Measurements from ENCODE around the gene CNGB1. TPM values are rescaled to one million over a fixed set of nuclear protein-coding genes. Genes with fewer than 3 reads are reported as not detected.

The CNGB1 gene
- total RNA-seq, 2 donors from 2014 or later, result 0.34 TPM; not detected in 1

DNA sequence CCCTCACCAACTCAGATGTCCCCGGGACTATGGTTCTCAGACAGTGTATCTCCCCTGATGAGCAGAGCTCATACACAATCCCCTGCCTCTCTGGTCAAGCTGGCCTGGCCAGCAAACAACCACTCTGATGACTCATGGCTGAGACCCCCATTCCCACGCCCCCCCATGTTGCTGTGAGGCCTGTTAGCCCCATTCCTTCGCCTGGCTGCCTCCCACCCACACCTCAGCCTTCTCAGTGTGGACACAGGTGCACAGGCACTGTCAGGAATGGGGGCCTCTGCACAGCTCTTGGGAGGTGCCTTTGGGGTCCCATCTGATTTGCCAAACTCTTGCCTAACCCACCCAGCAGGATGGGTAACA is 80.2 kb downstream of the CNGB1 start:
- H3K4me3 ChIP-seq, result no peak overlapping the region
- no peak overlapping the region for H3K27ac ChIP-seq
- DNase-seq (ENCODE audit: low spot score), result no peak
- 82% methylated on average over 3 of the region's 3 CpGs for WGBS
- no peak for TF ChIP-seq POLR2AphosphoS5 (IDR thresholded peaks at IDR 0.05)
- TF ChIP-seq POLR2A (IDR thresholded peaks at IDR 0.05), result no peak
- TF ChIP-seq, protein P1, sequence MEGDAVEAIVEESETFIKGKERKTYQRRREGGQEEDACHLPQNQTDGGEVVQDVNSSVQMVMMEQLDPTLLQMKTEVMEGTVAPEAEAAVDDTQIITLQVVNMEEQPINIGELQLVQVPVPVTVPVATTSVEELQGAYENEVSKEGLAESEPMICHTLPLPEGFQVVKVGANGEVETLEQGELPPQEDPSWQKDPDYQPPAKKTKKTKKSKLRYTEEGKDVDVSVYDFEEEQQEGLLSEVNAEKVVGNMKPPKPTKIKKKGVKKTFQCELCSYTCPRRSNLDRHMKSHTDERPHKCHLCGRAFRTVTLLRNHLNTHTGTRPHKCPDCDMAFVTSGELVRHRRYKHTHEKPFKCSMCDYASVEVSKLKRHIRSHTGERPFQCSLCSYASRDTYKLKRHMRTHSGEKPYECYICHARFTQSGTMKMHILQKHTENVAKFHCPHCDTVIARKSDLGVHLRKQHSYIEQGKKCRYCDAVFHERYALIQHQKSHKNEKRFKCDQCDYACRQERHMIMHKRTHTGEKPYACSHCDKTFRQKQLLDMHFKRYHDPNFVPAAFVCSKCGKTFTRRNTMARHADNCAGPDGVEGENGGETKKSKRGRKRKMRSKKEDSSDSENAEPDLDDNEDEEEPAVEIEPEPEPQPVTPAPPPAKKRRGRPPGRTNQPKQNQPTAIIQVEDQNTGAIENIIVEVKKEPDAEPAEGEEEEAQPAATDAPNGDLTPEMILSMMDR (IDR thresholded peaks at IDR 0.05), result no peak
- no peaks in the 10 kb centered on the region for H3K9me3 ChIP-seq
- no peaks in the 10 kb centered on the region for H3K36me3 ChIP-seq
- intact Hi-C loops (cut with DNase I), result no loop called here
- H3K4me1 ChIP-seq (replicated peaks), result no peaks in the 10 kb centered on the region
- no peaks in the 10 kb centered on the region for H3K27me3 ChIP-seq (replicated peaks; ENCODE audit: insufficient read depth)

DNA sequence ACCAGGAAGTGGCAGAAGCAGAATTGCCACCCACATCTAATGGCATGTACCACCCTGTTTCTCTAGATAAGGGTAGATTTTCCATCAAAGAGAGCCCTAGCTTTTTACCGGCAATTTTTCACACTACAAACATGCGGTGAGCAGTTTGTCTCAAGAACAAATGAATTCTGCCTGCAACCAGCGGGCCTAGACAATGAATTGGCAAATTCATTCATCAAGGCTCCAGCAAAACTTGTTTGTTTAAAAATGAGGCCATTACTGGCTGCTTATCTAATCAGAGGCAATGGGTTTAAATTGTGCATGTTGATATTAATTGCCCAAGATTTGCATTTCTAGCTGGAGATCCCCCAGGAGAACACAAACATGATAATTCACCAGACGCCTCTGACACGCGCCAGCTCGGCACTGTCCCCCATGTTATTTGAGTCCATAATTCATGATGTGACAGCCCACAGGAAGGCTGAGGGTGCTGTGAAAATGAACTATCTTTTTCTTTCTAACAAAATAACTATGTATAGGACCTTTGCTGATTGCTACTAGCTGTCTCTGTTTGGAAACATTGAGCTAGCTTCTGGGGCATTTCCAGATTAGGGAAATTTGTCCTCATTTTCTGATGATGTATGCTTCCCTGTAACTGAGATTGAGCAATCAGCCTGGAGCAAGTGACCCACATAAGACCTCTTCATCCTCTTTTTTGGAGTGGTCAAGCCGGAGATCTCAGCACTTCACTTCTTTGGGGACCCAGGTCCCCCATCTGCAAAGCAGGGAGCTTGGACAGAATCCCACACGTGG is 80.8 kb downstream of the CNGB1 start:
- intact Hi-C loops (cut with DNase I), result loop anchor here (10.0 kb wide), 1 partner anchor 315 kb away; no protein-coding TSS in a partner anchor
- Histone ChIP-seq H3K4me3 (no peak overlapping the region), H3K27ac (no peak overlapping the region), H3K36me3 (no peaks in the 10 kb centered on the region), H3K9me3 (no peaks in the 10 kb centered on the region), H3K4me1 (replicated peaks) (no peaks in the 10 kb centered on the region), H3K27me3 (replicated peaks; ENCODE audit: insufficient read depth) (no peaks in the 10 kb centered on the region)
- WGBS, result 58% methylated on average over 9 of the region's 9 CpGs
- TF ChIP-seq POLR2A (IDR thresholded peaks at IDR 0.05) (no peak), POLR2AphosphoS5 (IDR thresholded peaks at IDR 0.05) (no peak)
- TF ChIP-seq, protein P1 (IDR thresholded peaks at IDR 0.05), result no peak
- no peak for DNase-seq (ENCODE audit: low spot score)

DNA sequence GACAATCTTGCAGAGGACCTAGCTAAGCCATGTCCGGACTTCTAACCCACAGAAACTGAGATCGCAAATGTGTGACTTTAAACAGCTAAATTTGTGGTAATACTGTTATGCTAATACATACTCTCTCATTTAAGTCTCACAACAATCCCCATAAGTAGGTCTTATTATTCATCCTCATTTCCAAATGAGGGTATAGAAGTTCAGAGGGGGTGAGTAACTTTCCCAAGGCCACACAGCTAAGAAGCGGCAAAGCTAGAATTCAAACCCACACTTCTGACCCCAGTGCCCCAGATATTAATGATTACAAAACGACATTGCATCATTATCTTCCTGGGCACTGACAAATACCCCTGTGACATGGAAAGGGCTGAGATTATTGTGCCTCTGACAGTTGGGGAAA is 81.4 kb downstream of the CNGB1 start:
- Histone ChIP-seq H3K36me3 (no peaks in the 10 kb centered on the region), H3K4me1 (replicated peaks) (no peaks in the 10 kb centered on the region), H3K4me3 (no peak overlapping the region), H3K9me3 (no peaks in the 10 kb centered on the region), H3K27ac (no peak overlapping the region), H3K27me3 (replicated peaks; ENCODE audit: insufficient read depth) (no peaks in the 10 kb centered on the region)
- intact Hi-C loops (cut with DNase I), result loop anchor here (10.0 kb wide), 1 partner anchor 315 kb away; no protein-coding TSS in a partner anchor
- no peak for DNase-seq (ENCODE audit: low spot score)
- WGBS, result 87% methylated on average over 4 of the region's 4 CpGs
- TF ChIP-seq, protein P1 (IDR thresholded peaks at IDR 0.05), result no peak
- TF ChIP-seq POLR2A (IDR thresholded peaks at IDR 0.05), result no peak

DNA sequence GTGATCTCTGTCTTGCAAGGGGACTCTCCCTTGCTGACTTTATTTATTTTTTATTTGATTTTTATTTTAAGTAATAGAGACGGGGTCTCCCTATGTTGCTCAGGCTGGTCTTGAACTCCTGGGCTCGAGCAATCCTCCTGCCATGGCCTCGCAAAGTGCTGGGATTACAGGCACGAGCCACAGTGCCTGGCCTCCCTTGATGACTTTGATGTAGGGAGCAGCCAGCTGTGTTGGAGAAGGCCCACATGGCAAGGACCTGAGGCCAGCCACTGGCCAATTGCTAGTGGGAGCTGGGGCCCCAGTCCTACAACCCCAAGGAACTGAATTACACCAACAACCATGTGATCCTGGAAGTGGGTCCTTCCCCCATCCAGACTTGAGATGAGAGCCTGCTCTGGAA is 81.8 kb downstream of the CNGB1 start:
- no peaks in the 10 kb centered on the region for H3K36me3 ChIP-seq
- TF ChIP-seq POLR2AphosphoS5 (IDR thresholded peaks at IDR 0.05) (no peak), POLR2A (IDR thresholded peaks at IDR 0.05) (no peak)
- TF ChIP-seq, protein P1 (IDR thresholded peaks at IDR 0.05), result no peak
- no peaks in the 10 kb centered on the region for H3K9me3 ChIP-seq
- no peak overlapping the region for H3K4me3 ChIP-seq
- WGBS, result 83% methylated on average over 4 of the region's 4 CpGs
- intact Hi-C loops (cut with DNase I), result loop anchor here (10.0 kb wide), 1 partner anchor 314 kb away; no protein-coding TSS in a partner anchor
- no peak for DNase-seq (ENCODE audit: low spot score)
- H3K27ac ChIP-seq, result no peak overlapping the region
- H3K4me1 ChIP-seq (replicated peaks), result no peaks in the 10 kb centered on the region
- no peaks in the 10 kb centered on the region for H3K27me3 ChIP-seq (replicated peaks; ENCODE audit: insufficient read depth)

DNA sequence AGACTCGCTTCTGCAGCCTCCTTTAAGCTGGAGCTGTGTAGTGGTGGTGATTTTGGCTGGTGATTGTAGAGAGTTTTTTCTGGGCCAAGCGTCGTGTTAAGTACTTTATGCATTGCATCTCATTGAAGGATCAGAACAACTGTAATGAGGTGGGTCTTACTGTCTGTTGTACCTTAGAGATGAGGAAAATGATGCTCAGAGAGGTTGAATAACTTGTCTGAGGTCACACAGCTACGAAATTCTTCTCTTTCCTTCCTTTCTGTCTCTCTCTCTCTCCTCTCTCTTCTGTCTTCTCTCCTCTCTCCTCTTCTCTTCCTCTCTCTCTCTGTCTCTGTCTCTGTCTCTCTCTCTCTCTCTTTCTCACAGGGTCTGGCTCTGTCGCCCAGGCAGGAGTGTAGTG is 82.8 kb downstream of the CNGB1 start:
- TF ChIP-seq POLR2AphosphoS5 (IDR thresholded peaks at IDR 0.05) (no peak), POLR2A (IDR thresholded peaks at IDR 0.05) (no peak)
- TF ChIP-seq, protein P1 (IDR thresholded peaks at IDR 0.05), result no peak
- intact Hi-C loops (cut with DNase I), result loop anchor here (10.0 kb wide), 1 partner anchor 313 kb away; no protein-coding TSS in a partner anchor
- no peak overlapping the region for H3K27ac ChIP-seq
- H3K27me3 ChIP-seq (replicated peaks; ENCODE audit: insufficient read depth), result no peaks in the 10 kb centered on the region
- H3K4me3 ChIP-seq, result no peak overlapping the region
- no peaks in the 10 kb centered on the region for H3K4me1 ChIP-seq (replicated peaks)
- H3K9me3 ChIP-seq, result no peaks in the 10 kb centered on the region
- no peaks in the 10 kb centered on the region for H3K36me3 ChIP-seq
- 90% methylated on average over 5 of the region's 5 CpGs for WGBS
- no peak for DNase-seq (ENCODE audit: low spot score)

Measured in prostate gland (tissue), 2 donors.